ENCODE data around the gene FSTL5. TPM values are rescaled to one million over a fixed set of nuclear protein-coding genes. Genes with fewer than 3 reads are reported as not detected.

Gene FSTL5
- total and polyA plus RNA-seq, 10 of the 15 experiments (the other 5 are each of a cell fraction or from before 2014, with no cell fraction given), result 0.04 to 2.4 (median 0.08) TPM; not detected in 4

- TF ChIP-seq ZBTB11 (CRISPR knock-in tag; IDR thresholded peaks at IDR 0.05) (no peak), CBFB (IDR thresholded peaks at IDR 0.05; ENCODE audit: low read depth) (no peak), ETV6 (conservative IDR thresholded peaks at IDR 0.05 in 1 of 2, IDR thresholded peaks at IDR 0.05 in 1 of 2; ENCODE audit: borderline replicate concordance in 1 of 2, low read depth in 1 of 2) (no peak)
These were observed 24.4 kb downstream of the FSTL5 start (continued) for GRCh38 chr4:162139412-162139811.

DNA sequence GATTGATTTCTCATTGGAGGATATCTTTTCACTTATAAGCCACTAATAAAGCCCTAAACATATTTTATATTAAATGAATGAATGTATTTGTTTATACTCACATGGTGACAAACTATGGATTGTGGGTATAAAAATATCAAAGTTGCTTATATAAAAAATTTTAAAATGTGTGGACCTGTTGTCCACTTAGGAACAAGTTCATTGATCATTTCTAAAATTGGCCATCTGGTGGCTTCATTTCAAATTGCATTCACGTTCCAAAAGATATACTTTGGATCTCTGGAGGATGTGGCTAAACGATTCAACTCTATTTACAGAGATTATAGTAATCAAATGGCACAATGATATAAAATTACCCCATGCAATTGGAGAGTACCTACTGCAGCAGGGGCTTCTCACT lies 32.5 kb downstream of the FSTL5 start:
- ATAC-seq (no peak; the same call in 2 of the 3 replicates), DNase-seq (ENCODE audit: low read depth, low spot score) (no peak), FAIRE-seq (no peak)
- H3K9ac ChIP-seq (ENCODE audit: control insufficient read depth, insufficient read depth, low read length), result no peak overlapping the region
- in situ Hi-C loops (cut with MboI) (no loop called here), intact Hi-C loops (cut with micrococcal nuclease; ENCODE audit: unreplicated experiment) (no loop called here)
- no peaks in the 10 kb centered on the region for H3K4me1 ChIP-seq (ENCODE audit: control insufficient read depth, insufficient read depth, low read length)
- no peaks in the 10 kb centered on the region for H3K36me3 ChIP-seq (ENCODE audit: control insufficient read depth in 2 of 2, insufficient read depth in 2 of 2, low read length in 1 of 2)
- no peak overlapping the region for H3K4me2 ChIP-seq (ENCODE audit: control insufficient read depth, insufficient read depth)
- TF ChIP-seq ATF3 (IDR thresholded peaks at IDR 0.05; ENCODE audit: borderline replicate concordance, extremely low read depth, low read depth, low read length), result no peak
- no peak for TF ChIP-seq BMI1 (IDR thresholded peaks at IDR 0.05; ENCODE audit: borderline replicate concordance)
- no peak for TF ChIP-seq RFX5 (IDR thresholded peaks at IDR 0.05; ENCODE audit: low read depth, low read length)
- H2AFZ ChIP-seq (ENCODE audit: control insufficient read depth, low read depth, low read length), result no peak overlapping the region
- H3K27me3 ChIP-seq (replicated peaks in 1 of 2; ENCODE audit: control insufficient read depth in 2 of 2, insufficient read depth in 2 of 2, low read length in 1 of 2), result no peaks in the 10 kb centered on the region
- no peaks in the 10 kb centered on the region for H3K9me3 ChIP-seq (replicated peaks; ENCODE audit: control insufficient read depth, insufficient read depth, low read length)
- CTCF ChIA-PET, result no interaction called here
- SMC1A ChIA-PET (ENCODE audit: uncharacterized antibody, unreplicated experiment), result no interaction called here
- no peak overlapping the region for H3K4me3 ChIP-seq
- BruUV-seq (replicated peaks), result no TSS peak
- POLR2A ChIA-PET, result no interaction called here
- H3K79me2 ChIP-seq (ENCODE audit: control insufficient read depth, insufficient read depth, low read length), result no peaks in the 10 kb centered on the region
- no peak overlapping the region for H3K27ac ChIP-seq (ENCODE audit: control insufficient read depth, insufficient read depth)
- no peaks in the 10 kb centered on the region for H4K20me1 ChIP-seq (ENCODE audit: control insufficient read depth, insufficient read depth)
- RAD21 ChIA-PET (ENCODE audit: unreplicated experiment), result no interaction called here
- 0% methylated on average over 2 of the region's 2 CpGs for WGBS (ENCODE audit: insufficient coverage, insufficient replicate concordance, low lambda C conversion rate, missing lambda C conversion rate)

Data from GM12878 (cell line).